Endothelial cell of umbilical vein (primary cell): ENCODE data around the gene SLC50A1. TPM values are rescaled to one million over a fixed set of nuclear protein-coding genes. Genes with fewer than 3 reads are reported as not detected.

ENCODE experiments used
- BruUV-seq: library from RNA; stranded (reverse); fragments of 400-500 nt; replicated peaks from 2 replicates; lab custom pipeline; 2021; lab: Mats Ljungman, UMichigan
- CTCF ChIA-PET: fragments of 300-600, 350-600 bp; sonication (Branson Sonifier 250); formaldehyde crosslinking; loops from one replicate; lab custom pipeline; 2021; ENCODE audit warnings: antibody characterized with exemption, inconsistent platforms; lab: Charles Lee
- POLR2A ChIA-PET: fragments of 300-600, 350-600 bp; sonication (Branson Sonifier 250); formaldehyde crosslinking; loops from one replicate; lab custom pipeline; 2021; ENCODE audit warnings: antibody characterized with exemption, inconsistent platforms; lab: Charles Lee
- DNase-seq: peaks from one replicate; pipeline ENCODE4 v3.0.0-alpha.2; 2011; ENCODE audit warnings: low read depth, low spot score
- FAIRE-seq: peaks from 2 replicates; lab custom pipeline; 2011; peaks lifted over from hg19 to GRCh38; lab: Jason Lieb, UNC
- H2AFZ ChIP-seq: 2 replicates; pipeline ENCODE4 v1.6.0; 2012; ENCODE audit warnings: low read depth, low read length, control low read depth, inconsistent platforms
- H3K27ac ChIP-seq: 2 replicates; pipeline ENCODE4 v1.5.1; 2011; ENCODE audit warnings: low read depth, mild to moderate bottlenecking, control low read depth, low read length, moderate library complexity; ENCODE audit not compliant: insufficient read depth
- H3K27me3 ChIP-seq, 2 experiments: 2 replicates each; pipeline versions ENCODE4 v1.6.0 to v1.6.1; 2011; ENCODE audit warnings: low read length in 2 of 2, mixed read lengths in 1 of 2; ENCODE audit not compliant: control insufficient read depth in 2 of 2, insufficient read depth in 2 of 2
- H3K36me3 ChIP-seq, 2 experiments: 2 replicates in 1 of 2; 3 replicates in 1 of 2; pipeline ENCODE4 v1.5.1; 2011; ENCODE audit warnings: low read length in 2 of 2, mild to moderate bottlenecking in 1 of 2, moderate library complexity in 1 of 2; ENCODE audit not compliant: control insufficient read depth in 2 of 2, insufficient read depth in 2 of 2; ENCODE audit errors: extremely low read depth in 1 of 2
- H3K4me1 ChIP-seq: 3 replicates; pipeline ENCODE4 v1.5.1; 2011; ENCODE audit warnings: mild to moderate bottlenecking, low read length; ENCODE audit not compliant: control insufficient read depth, insufficient read depth; ENCODE audit errors: extremely low read depth
- H3K4me2 ChIP-seq: 2 replicates; pipeline ENCODE4 v1.6.1; 2011; ENCODE audit warnings: low read length, control low read depth, mixed read lengths; ENCODE audit not compliant: insufficient read depth
- H3K4me3 ChIP-seq, 3 experiments: fragments of 200-600 bp in 1 of 3; sonication (generic), shearing (Covaris generic) in 1 of 3; replicated peaks in 1 of 3; 2 replicates each; pipeline ENCODE4 v1.5.1; 2011 to 2016; ENCODE audit warnings: control low read depth in 3 of 3, low read length in 3 of 3, mild to moderate bottlenecking in 2 of 3, inconsistent platforms in 1 of 3, low read depth in 1 of 3, moderate library complexity in 1 of 3; ENCODE audit not compliant: insufficient read depth in 1 of 3
- H3K79me2 ChIP-seq: 2 replicates; pipeline ENCODE4 v1.6.0; 2012; ENCODE audit warnings: low read length, inconsistent platforms; ENCODE audit not compliant: control insufficient read depth, insufficient read depth
- H3K9ac ChIP-seq: replicated peaks from 2 replicates; pipeline ENCODE3; 2011; ENCODE audit warnings: low read length, control low read depth; ENCODE audit not compliant: insufficient read depth; ENCODE audit errors: extremely low read depth
- H3K9me1 ChIP-seq: replicated peaks from 3 replicates; pipeline ENCODE4 v1.6.0; 2011; ENCODE audit warnings: mild to moderate bottlenecking, low read length; ENCODE audit not compliant: control insufficient read depth, insufficient read depth; ENCODE audit errors: extremely low read depth
- H3K9me3 ChIP-seq: replicated peaks from 2 replicates; pipeline ENCODE4 v1.5.1; 2012; ENCODE audit warnings: low read length, inconsistent platforms; ENCODE audit not compliant: control insufficient read depth, insufficient read depth
- H4K20me1 ChIP-seq: replicated peaks from 2 replicates; pipeline ENCODE3; 2011; ENCODE audit warnings: mild to moderate bottlenecking, low read length; ENCODE audit not compliant: control insufficient read depth, insufficient read depth; ENCODE audit errors: extremely low read depth
- EZH2 ChIP-seq: IDR thresholded peaks from 2 replicates; pipeline ENCODE4 v1.6.1; 2012; ENCODE audit warnings: borderline replicate concordance, low read depth, mild to moderate bottlenecking, moderate library complexity, low read length, inconsistent platforms; ENCODE audit not compliant: severe bottlenecking
- FOS ChIP-seq: IDR thresholded peaks from 2 replicates; pipeline ENCODE4 v1.6.1; 2011; ENCODE audit warnings: mild to moderate bottlenecking, low read length, moderate library complexity, borderline replicate concordance; ENCODE audit not compliant: insufficient read depth
- MAX ChIP-seq: IDR thresholded peaks from 2 replicates; pipeline ENCODE4 v1.6.1; 2011; ENCODE audit not compliant: insufficient read depth, insufficient read length
- MYC ChIP-seq: IDR thresholded peaks from one replicate; pipeline ENCODE4 v1.6.1; 2011; ENCODE audit warnings: mild to moderate bottlenecking, low read depth, low read length
- POLR2A ChIP-seq: IDR thresholded peaks from 2 replicates; pipeline ENCODE4 v1.6.1; 2012; ENCODE audit warnings: low read depth, mild to moderate bottlenecking, control low read depth, low read length
- POLR2AphosphoS5 ChIP-seq: IDR thresholded peaks from 2 replicates; pipeline ENCODE4 v1.6.1; 2012; ENCODE audit warnings: low read depth, mild to moderate bottlenecking, control low read depth, low read length, moderate library complexity; ENCODE audit not compliant: insufficient read depth
- dilution Hi-C: fragments of 300-500 bp; cut with MboI; formaldehyde crosslinking; loops from one replicate; pipeline ENCODE4 v1.15.0; 2019; ENCODE audit warnings: low sequenced_read_pairs; ENCODE audit not compliant: extremely low pct_ligation_motif_present
- intact Hi-C: fragments of 100-400 bp; cut with micrococcal nuclease; formaldehyde crosslinking; loops from one replicate; pipeline ENCODE4 v1.10.0; 2022
- polyA plus RNA-seq, 4 experiments: library from polyadenylated mRNA; depleted of rRNA in 3 of 4; stranded (reverse) in 3 of 4; unstranded in 1 of 4; fragments of >200 nt; gene quantifications; 2 replicates each; pipeline versions ENCODE4 v1.2.1 to v1.2.3, GENCODE V29; 2011 to 2012; ENCODE audit warnings: missing spikeins in 1 of 4
- total RNA-seq: library from RNA; stranded (reverse); gene quantifications from 2 replicates; pipeline ENCODE4 v1.2.3, GENCODE V29; 2021
- TF ChIP-seq, protein P1 (sequence below), 2 donors: IDR thresholded peaks; 1 replicate in 1 of 2; 2 replicates in 1 of 2; pipeline ENCODE4 v1.5.1; 2011; ENCODE audit warnings: low read length in 2 of 2, mild to moderate bottlenecking in 2 of 2, moderate library complexity in 2 of 2, control low read depth in 1 of 2, inconsistent platforms in 1 of 2, low read depth in 1 of 2; ENCODE audit not compliant: insufficient read depth in 1 of 2; ENCODE audit errors: extremely low read depth in 1 of 2

Gene SLC50A1
- total and polyA plus RNA-seq, 2 donors (not counting 3 experiments of a cell fraction or from before 2014, with no cell fraction given) = 29.5 to 66.1 TPM

DNA sequence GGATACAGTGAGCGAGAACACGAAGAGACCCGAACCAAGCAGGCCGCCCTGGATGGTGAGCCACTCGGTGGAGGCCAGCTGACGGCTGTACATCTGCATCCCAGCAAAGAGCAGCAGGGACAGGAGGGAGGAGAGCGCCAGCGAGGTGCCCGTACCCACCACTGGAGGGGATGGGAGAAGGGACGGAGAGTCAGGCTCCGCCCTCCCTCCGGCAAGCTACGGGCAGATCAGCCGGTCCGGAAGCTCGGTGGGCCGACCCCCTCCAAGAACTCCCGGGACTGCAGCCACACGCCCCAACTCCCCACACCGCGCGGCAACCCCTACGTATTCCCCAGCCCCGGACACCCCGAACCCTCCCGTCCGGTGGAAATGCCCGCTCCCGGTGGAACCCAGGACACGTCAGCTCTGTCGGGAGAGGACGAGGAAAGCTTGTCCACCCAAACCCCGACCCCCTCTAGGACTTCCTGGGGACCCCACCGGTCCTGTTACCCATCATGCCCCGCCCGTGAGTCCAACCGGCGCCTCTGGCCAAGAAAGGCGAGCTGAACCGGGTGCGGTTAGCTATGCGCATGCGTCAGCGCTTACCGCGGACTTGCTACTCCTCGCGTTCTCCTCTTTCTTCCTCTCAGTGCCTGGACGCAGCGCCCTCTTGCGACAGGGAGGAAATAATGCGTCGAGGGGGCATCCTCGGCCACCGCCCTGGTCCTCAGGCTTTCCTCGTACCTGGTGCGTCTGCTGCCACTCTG is 37.3 kb downstream of the SLC50A1 start, which contains the start of gene KRTCAP2:
Gene KRTCAP2, minus strand, starts transcription at position 573 of the 746 bp plus-strand sequence. Its CDS starts 80 bp downstream, at position 493.
- peak; percentile 97 for FAIRE-seq
- Histone ChIP-seq H3K27ac (peak within 1 kb of the TSS; percentile 76), H3K4me3 (peak within 1 kb of the TSS; percentile 52 to 91 (median 63)), H3K79me2 (peaks cover 16% of the 10 kb centered on the region), H3K4me1 (peaks cover 11% of the 10 kb centered on the region), H3K4me2 (peak within 1 kb of the TSS; percentile 79), H3K27me3 (no peaks in the 10 kb centered on the region), H3K9me1 (no peaks in the 10 kb centered on the region), H3K36me3 (peaks cover 6 to 20% of the 10 kb centered on the region in 2 experiments), H3K9me3 (no peaks in the 10 kb centered on the region), H2AFZ (peak within 1 kb of the TSS; percentile 95), H3K9ac (peak within 1 kb of the TSS; percentile 90), H4K20me1 (no peaks in the 10 kb centered on the region)
- ChIA-PET POLR2A (interaction anchor here (0.5 to 1.3 kb wide), 4 partner anchors 21 to 81 kb away, joined by 3 to 8 read pairs (median 4); no protein-coding TSS in a partner anchor), CTCF (interaction anchor here (0.6 to 8.3 kb wide), 33 partner anchors 9 to 200 kb away, joined by 3 to 673 read pairs (median 5); partner anchors contain the start of genes ADAM15, EFNA3 and SLC50A1)
- TF ChIP-seq, protein P1, sequence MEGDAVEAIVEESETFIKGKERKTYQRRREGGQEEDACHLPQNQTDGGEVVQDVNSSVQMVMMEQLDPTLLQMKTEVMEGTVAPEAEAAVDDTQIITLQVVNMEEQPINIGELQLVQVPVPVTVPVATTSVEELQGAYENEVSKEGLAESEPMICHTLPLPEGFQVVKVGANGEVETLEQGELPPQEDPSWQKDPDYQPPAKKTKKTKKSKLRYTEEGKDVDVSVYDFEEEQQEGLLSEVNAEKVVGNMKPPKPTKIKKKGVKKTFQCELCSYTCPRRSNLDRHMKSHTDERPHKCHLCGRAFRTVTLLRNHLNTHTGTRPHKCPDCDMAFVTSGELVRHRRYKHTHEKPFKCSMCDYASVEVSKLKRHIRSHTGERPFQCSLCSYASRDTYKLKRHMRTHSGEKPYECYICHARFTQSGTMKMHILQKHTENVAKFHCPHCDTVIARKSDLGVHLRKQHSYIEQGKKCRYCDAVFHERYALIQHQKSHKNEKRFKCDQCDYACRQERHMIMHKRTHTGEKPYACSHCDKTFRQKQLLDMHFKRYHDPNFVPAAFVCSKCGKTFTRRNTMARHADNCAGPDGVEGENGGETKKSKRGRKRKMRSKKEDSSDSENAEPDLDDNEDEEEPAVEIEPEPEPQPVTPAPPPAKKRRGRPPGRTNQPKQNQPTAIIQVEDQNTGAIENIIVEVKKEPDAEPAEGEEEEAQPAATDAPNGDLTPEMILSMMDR (IDR thresholded peaks at IDR 0.05; ENCODE audit: extremely low read depth in 1 of 2, insufficient read depth in 1 of 2, low read depth in 1 of 2, low read length in 2 of 2) = peak; percentile 95 to 98
- TF ChIP-seq MYC (peak; percentile 48), EZH2 (no peak), POLR2A (peak; percentile 97), FOS (no peak), POLR2AphosphoS5 (peak; percentile 97), MAX (peak; percentile 19)
- dilution Hi-C loops (no loop called here), intact Hi-C loops (loop anchor here (1.0 kb wide), 1 partner anchor 82 kb away; no protein-coding TSS in a partner anchor)
- TSS peak; percentile 77 for BruUV-seq
- peak; percentile 93 for DNase-seq
